Kidney (tissue), 14 donors: ENCODE results near the gene LARGE1. TPM values are rescaled to one million over a fixed set of nuclear protein-coding genes. Genes with fewer than 3 reads are reported as not detected.

Experiments used
- DNase-seq, 5 donors: peaks; one replicate each; pipeline ENCODE4 v3.0.0-alpha.2; 2013 to 2020
- FAIRE-seq: peaks from 2 replicates; lab custom pipeline; 2012; peaks lifted over from hg19 to GRCh38; lab: Jason Lieb, UNC
- H3K27ac ChIP-seq, 2 donors: one replicate each; pipeline ENCODE4 v1.7.0; 2013; ENCODE audit warnings: low read depth in 2 of 2, low read length in 2 of 2, inconsistent platforms in 1 of 2
- H3K27me3 ChIP-seq: one replicate; pipeline ENCODE4 v1.7.1; 2013; ENCODE audit warnings: low read length, inconsistent platforms; ENCODE audit not compliant: control insufficient read depth, insufficient read depth
- H3K36me3 ChIP-seq, 3 donors: one replicate each; pipeline versions ENCODE4 v1.7.0 to v1.7.1; 2013; ENCODE audit warnings: low read length in 3 of 3, control low read depth in 1 of 3, inconsistent platforms in 1 of 3; ENCODE audit not compliant: insufficient read depth in 3 of 3, control insufficient read depth in 2 of 3
- H3K4me1 ChIP-seq, 3 donors: one replicate each; pipeline versions ENCODE4 v1.7.0 to v1.7.1; 2013; ENCODE audit warnings: low read length in 3 of 3, inconsistent platforms in 1 of 3, low read depth in 1 of 3; ENCODE audit not compliant: control insufficient read depth in 2 of 3, insufficient read depth in 2 of 3
- H3K4me3 ChIP-seq, 3 donors: one replicate each; pipeline versions ENCODE4 v1.7.0 to v1.8.1; 2013; ENCODE audit warnings: low read length in 3 of 3, control low read depth in 1 of 3, inconsistent platforms in 1 of 3
- H3K9ac ChIP-seq, 3 donors: one replicate each; pipeline versions ENCODE4 v1.7.0 to v1.7.1; 2013; ENCODE audit warnings: low read length in 3 of 3, control low read depth in 1 of 3, inconsistent platforms in 1 of 3
- H3K9me3 ChIP-seq, 3 donors: one replicate each; pipeline versions ENCODE4 v1.7.0 to v1.7.1; 2013; ENCODE audit warnings: low read length in 3 of 3, control low read depth in 1 of 3, inconsistent platforms in 1 of 3; ENCODE audit not compliant: control insufficient read depth in 2 of 3, insufficient read depth in 1 of 3
- CTCF ChIP-seq: IDR thresholded peaks from 3 replicates; pipeline ENCODE4 v1.5.1; 2012; ENCODE audit warnings: mild to moderate bottlenecking, moderate library complexity, borderline replicate concordance; ENCODE audit not compliant: insufficient read depth; ENCODE audit errors: extremely low read depth
- intact Hi-C: fragments of 100-400 bp; cut with DNase I; formaldehyde crosslinking; loops from one replicate; pipeline ENCODE4 v1.11.1; 2022
- polyA plus RNA-seq: library from polyadenylated mRNA; stranded (reverse); fragments of 350-450 nt; fragmentation: Illumina TruSeq; extraction: RNeasy Lipid Tissue Mini Kit (QIAGEN cat#74804); gene quantifications from one replicate; pipeline ENCODE4 v1.2.3, GENCODE V29; 2014; ENCODE audit warnings: low read depth, low replicate concordance; ENCODE audit not compliant: insufficient read depth
- total RNA-seq: library from RNA; stranded (reverse); fragmentation: NEBNext Ultra II Directional; extraction: Animal tissue kit (Norgen Biotek cat#: 25700); gene quantifications from one replicate; pipeline ENCODE4 v1.2.1, GENCODE V29; 2021
- donor health status: control.
- donor health status: control.
- donor health status: control.
- donor health status: control.
- donor health status: control.
- donor health status: DM: yes; HTN: yes; CAD: no.
- donor health status: Normal renal cell carcinoma (clear cell type).

Gene LARGE1
- total and polyA plus RNA-seq, 2 donors from 2014 or later, result 5.0 to 22.9 TPM

GRCh38 chr22:33657670-33658069, 262.6 kb downstream of the LARGE1 start:
- intact Hi-C loops, result no loop called here
- no peaks in the 10 kb centered on the region for H3K27me3 ChIP-seq
- no peaks in the 10 kb centered on the region for H3K9me3 ChIP-seq
- no peak for FAIRE-seq
- no peak for DNase-seq
- TF ChIP-seq CTCF, result no peak
- no peaks in the 10 kb centered on the region for H3K36me3 ChIP-seq
- H3K27ac ChIP-seq, result no peak overlapping the region
- no peak overlapping the region for H3K4me3 ChIP-seq
- no peak overlapping the region for H3K9ac ChIP-seq
- no peaks in the 10 kb centered on the region for H3K4me1 ChIP-seq

DNA sequence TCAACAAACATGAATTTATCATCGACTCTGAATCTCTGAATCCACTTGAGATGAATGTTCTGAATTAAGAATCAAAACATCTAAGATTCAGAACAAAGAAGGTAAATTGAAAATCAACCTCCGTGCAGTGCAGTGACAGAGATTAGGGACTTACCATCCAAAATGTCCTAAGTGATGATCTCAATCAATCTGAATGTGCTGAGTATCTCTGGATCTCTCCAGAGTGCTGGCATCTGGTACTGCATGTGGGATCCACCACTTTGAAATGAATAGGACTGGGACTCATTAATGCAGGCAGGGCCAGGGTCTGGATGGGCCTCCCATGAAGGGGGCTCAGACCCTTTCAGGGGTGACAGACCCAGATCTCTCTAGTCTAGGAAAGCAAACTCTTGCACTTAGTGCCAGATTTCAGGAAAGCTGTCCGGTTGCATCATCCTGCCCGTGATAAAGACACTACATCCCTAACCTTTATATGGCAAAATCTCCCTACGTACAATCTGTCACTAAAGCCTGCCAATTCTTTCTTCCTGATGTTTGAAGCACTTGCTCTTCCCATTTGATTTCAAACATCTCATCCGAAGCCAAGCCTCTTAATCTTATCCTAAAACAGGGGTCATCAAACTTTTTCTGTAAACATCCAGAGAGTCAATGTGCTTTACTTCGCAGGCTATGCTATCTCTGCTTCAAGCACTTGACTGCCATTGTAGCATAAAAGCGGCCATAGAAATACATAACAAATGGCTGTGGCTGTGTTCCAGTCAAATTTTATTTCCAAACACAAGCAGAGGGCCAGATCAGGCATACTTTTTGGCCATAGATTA, 263.3 kb downstream of the LARGE1 start:
- Histone ChIP-seq H3K4me1 (no peaks in the 10 kb centered on the region), H3K9me3 (no peaks in the 10 kb centered on the region), H3K36me3 (no peaks in the 10 kb centered on the region), H3K9ac (no peak overlapping the region), H3K27me3 (no peaks in the 10 kb centered on the region), H3K4me3 (no peak overlapping the region), H3K27ac (no peak overlapping the region)
- no peak for TF ChIP-seq CTCF
- DNase-seq (no peak), FAIRE-seq (no peak)
- intact Hi-C loops, result no loop called here

DNA sequence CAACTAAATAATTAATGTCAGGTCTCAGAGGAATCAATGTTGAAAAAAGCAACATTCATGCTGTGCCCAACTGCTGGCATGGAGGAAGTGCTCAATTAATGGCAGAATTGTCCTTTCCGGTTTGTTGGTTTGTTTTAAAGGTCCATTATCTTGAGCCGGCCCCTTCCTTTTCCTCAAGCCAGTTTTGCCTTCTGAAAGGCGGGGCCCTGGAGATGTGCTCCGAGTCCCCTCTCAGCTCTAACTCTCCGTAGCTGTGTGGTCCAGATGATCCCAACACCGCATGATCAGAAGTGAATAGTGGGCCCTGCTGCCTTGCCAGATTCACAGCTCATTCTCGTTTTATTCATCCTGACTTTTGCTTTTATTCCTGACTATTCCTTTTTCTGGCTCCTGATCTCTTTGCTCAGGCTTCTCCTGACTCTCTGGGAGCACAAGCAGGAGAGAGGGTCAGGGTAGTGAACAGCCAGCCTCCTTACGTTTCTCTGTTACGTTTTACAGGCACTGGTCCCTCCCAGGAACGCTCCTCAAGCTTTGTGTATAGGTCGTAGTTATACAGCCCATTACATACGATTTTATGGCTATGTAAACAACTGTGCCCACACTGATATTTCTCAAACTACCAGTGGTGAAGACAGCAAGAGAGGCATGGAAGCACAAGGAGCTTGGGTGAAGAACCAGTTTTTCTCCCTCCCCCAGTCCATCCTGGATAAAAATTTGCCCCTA, 265.9 kb downstream of the LARGE1 start:
- DNase-seq (no peak), FAIRE-seq (no peak)
- H3K9me3 ChIP-seq, result no peaks in the 10 kb centered on the region
- no peak overlapping the region for H3K9ac ChIP-seq
- intact Hi-C loops, result no loop called here
- no peaks in the 10 kb centered on the region for H3K36me3 ChIP-seq
- H3K4me1 ChIP-seq, result no peaks in the 10 kb centered on the region
- no peak overlapping the region for H3K4me3 ChIP-seq
- H3K27me3 ChIP-seq, result no peaks in the 10 kb centered on the region
- no peak overlapping the region for H3K27ac ChIP-seq
- no peak for TF ChIP-seq CTCF
